Activated T-cell treated with anti-CD3 and anti-CD28 coated beads, Interleukin-2, amount 50 U/mL, for 72 hours (primary cell): ENCODE measurements around the gene HMG20B. TPM values are rescaled to one million over a fixed set of nuclear protein-coding genes. Genes with fewer than 3 reads are reported as not detected.
"Not testable (repeated sequence)": the region's sequence is repeated elsewhere in the genome, so short reads cannot be mapped to it uniquely, and the experiment has no call there.

Experiments
- ATAC-seq, 2 donors: fragments of 150-1000 bp; cut with Tn5 transposase; replicated peaks in 1 of 2; 2 replicates each; pipeline ENCODE4 v1.10.0; 2021; ENCODE audit warnings: moderate library complexity in 2 of 2, mild to moderate bottlenecking in 1 of 2
- DNase-seq, 2 donors: peaks; one replicate each; pipeline ENCODE4 v3.0.0; 2021 to 2022; ENCODE audit warnings: mixed read lengths in 1 of 2
- H3K27ac Mint-ChIP-seq: one replicate; pipeline ENCODE4 v1.8.0; 2022; ENCODE audit warnings: mild to moderate bottlenecking, moderate library complexity, mixed read lengths
- H3K27me3 Mint-ChIP-seq: one replicate; pipeline ENCODE4 v1.8.0; 2022; ENCODE audit warnings: low read depth, mixed read lengths
- H3K36me3 Mint-ChIP-seq, 2 donors: one replicate each; pipeline ENCODE4 v1.8.0; 2022; ENCODE audit warnings: mixed read lengths in 2 of 2, mild to moderate bottlenecking in 1 of 2; ENCODE audit not compliant: insufficient read depth in 2 of 2
- H3K4me1 Mint-ChIP-seq: one replicate; pipeline ENCODE4 v1.8.0; 2022; ENCODE audit warnings: low read depth, mixed read lengths
- H3K4me3 Mint-ChIP-seq, 2 donors: one replicate each; pipeline ENCODE4 v1.8.0; 2022; ENCODE audit warnings: mild to moderate bottlenecking in 2 of 2, mixed read lengths in 2 of 2, moderate library complexity in 2 of 2
- H3K9me3 Mint-ChIP-seq, 2 donors: one replicate each; pipeline ENCODE4 v1.8.0; 2022; ENCODE audit warnings: mixed read lengths in 2 of 2
- total RNA-seq, 2 donors: library from RNA; stranded (reverse); gene quantifications; one replicate each; pipeline ENCODE4 v1.2.3, GENCODE V29; 2022

Gene HMG20B
- total RNA-seq, 2 donors from 2014 or later = 68.9 to 78.3 TPM

DNA sequence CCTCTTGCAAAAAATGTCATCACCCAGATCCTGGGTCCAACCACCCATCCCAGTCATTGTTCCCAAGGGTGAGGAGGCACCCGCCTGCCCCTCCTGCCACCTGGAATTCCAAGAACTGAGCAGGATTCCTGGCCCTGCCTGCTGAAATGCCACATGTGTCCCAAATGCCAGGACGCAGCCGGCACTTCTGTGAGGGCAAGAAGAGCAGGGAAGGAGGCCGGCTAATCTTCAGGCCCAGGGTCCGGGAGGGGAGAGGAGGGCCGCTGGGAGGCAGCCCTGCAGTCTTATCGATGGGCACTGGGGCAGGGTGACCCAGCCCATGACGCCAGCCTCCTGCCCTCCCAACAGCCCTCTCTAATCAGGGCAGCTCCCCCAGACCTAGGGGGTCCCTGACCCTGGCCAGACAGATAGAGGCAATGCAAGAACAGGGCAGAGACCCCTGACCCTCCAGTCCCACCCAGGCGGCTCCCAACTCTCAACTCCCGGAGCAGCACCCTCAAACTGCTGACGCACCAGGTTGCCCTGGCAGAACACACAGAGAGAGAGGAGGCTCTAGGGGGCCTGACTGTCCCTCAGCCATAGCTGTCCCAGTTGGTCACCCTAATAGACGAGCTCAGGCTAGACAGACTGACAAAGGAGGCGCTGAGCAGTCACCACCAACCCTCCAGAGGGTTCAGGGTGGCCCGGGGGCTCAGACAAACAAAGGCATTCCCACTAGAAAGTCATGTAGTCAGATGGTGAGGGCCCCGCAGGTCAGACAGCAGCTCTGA, 16.9 kb upstream of the HMG20B start:
- Mint-ChIP-seq H3K27ac (peak overlapping the region; percentile 93), H3K9me3 (no peaks in the 10 kb centered on the region), H3K4me1 (peaks cover 55% of the 10 kb centered on the region), H3K36me3 (peaks cover 0 to 2% of the 10 kb centered on the region in 2 donors), H3K27me3 (no peaks in the 10 kb centered on the region), H3K4me3 (peak overlapping the region; percentile 85 to 96)
- ATAC-seq (no peak), DNase-seq (no peak)

DNA sequence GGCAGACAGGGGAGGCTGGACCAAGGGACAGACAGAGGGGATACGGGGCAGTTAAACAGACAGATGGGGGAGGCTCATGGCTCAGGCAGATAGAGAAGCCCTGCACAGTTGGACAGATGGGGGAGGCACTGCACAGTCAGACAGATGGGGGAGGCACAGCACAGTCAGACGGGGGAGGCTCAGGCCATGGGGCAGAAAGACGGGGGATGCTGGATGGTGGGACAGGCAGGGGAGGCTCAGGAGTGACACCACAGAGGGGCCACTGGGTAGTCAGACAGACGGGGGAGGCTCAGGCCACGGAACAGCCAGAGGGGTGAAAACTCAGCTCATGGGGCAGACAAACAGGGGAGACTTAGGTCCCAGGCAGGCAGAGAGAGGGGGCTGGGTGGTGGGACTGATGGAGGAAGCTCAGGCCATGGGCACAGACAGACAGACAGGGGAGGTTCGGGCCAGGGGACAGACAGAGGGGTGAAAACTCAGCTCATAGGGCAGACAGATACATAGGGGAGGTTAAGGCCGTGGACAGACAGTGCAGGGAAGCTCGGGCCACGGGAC, 16.2 kb upstream of the HMG20B start:
- ATAC-seq = no peak
- H3K27ac Mint-ChIP-seq = peak overlapping the region; percentile 56
- H3K36me3 Mint-ChIP-seq = peaks cover 0 to 2% of the 10 kb centered on the region in 2 donors
- H3K4me1 Mint-ChIP-seq = peaks cover 55% of the 10 kb centered on the region
- no peaks in the 10 kb centered on the region for H3K27me3 Mint-ChIP-seq
- peak overlapping the region; percentile 85 to 96 for H3K4me3 Mint-ChIP-seq
- H3K9me3 Mint-ChIP-seq = no peaks in the 10 kb centered on the region
- no peak for DNase-seq

DNA sequence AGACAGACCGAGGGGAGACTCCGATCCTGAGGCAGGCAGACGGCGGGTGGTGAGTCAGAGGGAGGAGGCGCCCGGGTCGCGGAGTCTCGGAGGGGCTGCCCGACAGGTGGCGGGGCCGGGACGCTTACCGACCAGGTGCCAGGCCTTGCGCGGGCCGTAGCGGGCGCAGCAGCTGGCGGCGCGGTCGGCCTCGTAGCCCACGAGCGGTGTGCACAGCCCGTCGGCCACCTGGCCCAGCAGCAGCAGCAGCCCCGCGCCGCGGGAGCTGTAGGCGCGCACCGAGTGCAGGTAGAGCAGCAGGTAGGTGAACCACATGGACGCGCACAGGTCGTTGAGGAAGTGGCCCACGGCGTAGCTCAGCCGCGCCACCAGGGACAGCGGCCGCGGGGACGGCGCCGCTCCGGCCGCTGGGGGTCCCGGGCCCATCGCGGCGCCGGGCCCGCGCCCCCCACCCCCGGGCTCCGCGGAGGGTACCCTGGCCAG, 15.7 kb upstream of the HMG20B start:
- Mint-ChIP-seq H3K9me3 (no peaks in the 10 kb centered on the region), H3K4me1 (peaks cover 55% of the 10 kb centered on the region), H3K27ac (peak overlapping the region; percentile 56), H3K27me3 (no peaks in the 10 kb centered on the region), H3K36me3 (peaks cover 0 to 2% of the 10 kb centered on the region in 2 donors), H3K4me3 (peak overlapping the region; percentile 85 to 96)
- DNase-seq (peak; percentile 74 to 80), ATAC-seq (peak; percentile 46 to 54)

DNA sequence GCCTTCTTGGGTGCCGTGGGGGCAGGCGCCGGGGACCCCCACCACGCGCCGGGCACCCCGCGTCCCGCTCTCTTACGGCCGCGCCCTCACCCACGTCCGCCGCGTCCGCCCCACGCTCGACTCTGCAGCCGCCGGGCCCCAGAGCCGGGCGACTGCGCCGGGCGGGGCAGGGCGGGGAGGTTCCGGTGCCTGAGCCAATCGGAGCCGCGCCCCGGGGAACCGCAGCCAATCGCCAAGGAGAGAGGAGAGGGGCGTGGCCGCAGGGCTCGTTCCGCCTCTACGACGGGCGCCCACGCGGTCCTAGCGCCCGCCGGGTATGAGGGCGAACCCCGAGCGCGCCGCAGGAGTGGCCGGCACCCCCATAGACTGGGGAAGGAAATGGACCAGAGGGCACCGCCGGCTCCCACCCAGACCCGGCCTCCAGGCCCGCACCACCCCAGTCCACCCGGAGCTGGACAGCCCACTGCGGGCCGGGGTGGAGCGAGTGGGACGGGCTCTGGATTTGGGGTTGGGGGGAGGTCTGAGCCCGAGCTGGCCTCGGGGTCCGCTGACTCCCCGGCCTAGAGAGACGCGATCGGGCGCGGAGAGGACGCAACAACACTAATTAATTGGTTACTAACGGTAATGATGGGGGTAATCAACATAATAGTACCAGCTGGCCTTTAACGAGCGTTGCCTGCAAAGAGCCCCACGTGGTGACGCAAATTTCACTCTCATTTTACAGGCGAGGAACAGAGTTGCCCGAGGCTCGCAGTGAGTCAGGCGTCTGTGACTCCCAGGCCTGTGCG, 15.1 kb upstream of the HMG20B start, which contains the start of gene MFSD12:
TSS of gene MFSD12 (minus strand) at position 126 of the 788 bp plus-strand sequence. CDS start 183 bp downstream, outside the sequence.
- no peaks in the 10 kb centered on the region for H3K27me3 Mint-ChIP-seq
- H3K36me3 Mint-ChIP-seq = peaks cover 0 to 2% of the 10 kb centered on the region in 2 donors
- ATAC-seq (peak; percentile 93 to 94), DNase-seq (peak; percentile 98)
- H3K9me3 Mint-ChIP-seq = no peaks in the 10 kb centered on the region
- H3K4me1 Mint-ChIP-seq = peaks cover 52% of the 10 kb centered on the region
- H3K27ac Mint-ChIP-seq = peak within 1 kb of the TSS; percentile 87
- peak within 1 kb of the TSS; percentile 85 to 96 for H3K4me3 Mint-ChIP-seq

DNA sequence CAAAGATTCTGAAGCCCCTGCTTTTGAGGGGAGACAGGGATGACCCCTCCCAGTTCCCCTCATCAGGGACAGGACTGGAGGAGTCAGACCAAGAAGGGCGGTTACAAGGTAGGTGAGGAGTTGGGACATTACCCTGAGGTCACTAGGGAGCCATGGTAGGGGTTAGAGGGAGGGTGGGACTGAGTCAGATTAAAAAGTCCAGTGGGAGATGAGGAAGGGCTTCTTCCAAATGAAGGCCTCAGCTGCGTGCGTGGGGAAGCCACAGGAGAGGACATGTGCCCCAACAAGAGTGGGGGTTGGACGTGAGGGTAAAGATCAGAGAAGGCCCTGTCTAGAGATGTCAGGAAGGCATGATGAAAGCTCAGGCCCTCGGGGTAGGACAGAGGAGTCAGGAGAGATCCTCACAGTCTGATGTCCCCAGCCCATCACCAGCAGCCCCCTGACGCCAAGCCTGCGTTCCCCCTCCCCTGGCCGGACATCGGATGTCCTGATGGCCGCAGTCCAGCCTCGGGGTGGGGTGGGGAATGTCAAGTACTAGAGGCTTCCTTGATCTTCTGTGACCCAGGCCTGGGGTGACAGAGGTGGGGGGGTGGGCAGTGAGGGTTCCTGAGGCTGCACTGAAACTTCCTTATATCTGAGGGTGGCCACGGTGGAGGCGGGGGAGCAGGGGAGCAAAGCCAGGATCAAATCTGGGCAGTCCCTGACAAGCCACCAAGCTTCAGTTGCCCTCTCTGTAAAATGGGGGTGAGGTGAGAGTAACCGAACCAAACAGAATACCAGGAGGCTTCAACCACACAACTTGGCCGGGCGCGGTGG, 8.8 kb upstream of the HMG20B start:
- ATAC-seq (no peak), DNase-seq (no peak)
- Mint-ChIP-seq H3K27ac (no peak overlapping the region), H3K4me3 (no peak overlapping the region), H3K36me3 (no peaks in the 10 kb centered on the region), H3K27me3 (no peaks in the 10 kb centered on the region), H3K9me3 (no peaks in the 10 kb centered on the region), H3K4me1 (peaks cover 4% of the 10 kb centered on the region)

DNA sequence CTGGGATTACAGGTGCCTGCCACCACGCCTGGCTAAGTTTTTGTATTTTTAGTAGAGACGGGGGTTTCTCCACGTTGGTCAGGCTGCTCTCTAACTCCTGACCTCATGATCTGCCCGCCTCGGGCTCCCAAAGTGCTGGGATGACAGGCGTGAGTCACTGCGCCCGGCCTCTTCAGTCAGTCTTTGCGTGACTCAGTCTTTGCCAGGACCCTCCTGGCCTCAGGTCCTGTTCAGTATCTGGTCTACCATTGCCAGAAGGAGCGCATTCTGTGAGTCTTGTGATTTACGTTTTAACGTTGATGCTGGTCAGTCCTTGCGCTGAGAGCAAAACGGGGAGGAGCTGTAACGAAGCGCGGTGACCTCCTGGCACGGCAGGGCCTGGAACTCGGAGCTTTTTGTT, 7.6 kb upstream of the HMG20B start:
- H3K36me3 Mint-ChIP-seq = no peaks in the 10 kb centered on the region
- no peak for ATAC-seq
- no peak overlapping the region for H3K4me3 Mint-ChIP-seq
- DNase-seq = no peak
- no peak overlapping the region for H3K27ac Mint-ChIP-seq
- H3K4me1 Mint-ChIP-seq = no peaks in the 10 kb centered on the region
- H3K9me3 Mint-ChIP-seq = no peaks in the 10 kb centered on the region
- H3K27me3 Mint-ChIP-seq = no peaks in the 10 kb centered on the region

DNA sequence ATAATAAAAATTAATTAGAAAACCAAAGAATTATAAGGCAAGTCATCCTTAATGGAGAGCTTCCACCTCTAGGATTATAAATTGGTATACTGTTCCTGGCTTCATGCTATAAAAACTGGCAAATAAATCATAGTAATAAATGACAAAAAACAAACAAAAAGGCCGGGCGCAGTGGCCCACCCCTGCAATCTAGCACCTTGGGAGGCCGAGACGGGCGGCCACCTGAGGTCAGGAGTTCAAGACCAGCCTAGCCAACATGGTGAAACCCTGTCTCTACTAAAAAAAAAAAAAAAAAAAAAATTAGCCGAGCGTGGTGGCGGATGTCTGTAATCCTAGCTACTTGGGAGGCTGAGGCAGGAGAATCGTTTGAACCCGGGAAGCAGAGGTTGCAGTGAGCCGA, 2.7 kb upstream of the HMG20B start:
- peaks cover 21% of the 10 kb centered on the region for H3K4me1 Mint-ChIP-seq
- H3K4me3 Mint-ChIP-seq, ATAC-seq, H3K36me3 Mint-ChIP-seq, H3K27me3 Mint-ChIP-seq, DNase-seq, H3K27ac Mint-ChIP-seq, H3K9me3 Mint-ChIP-seq: not testable (repeated sequence)

DNA sequence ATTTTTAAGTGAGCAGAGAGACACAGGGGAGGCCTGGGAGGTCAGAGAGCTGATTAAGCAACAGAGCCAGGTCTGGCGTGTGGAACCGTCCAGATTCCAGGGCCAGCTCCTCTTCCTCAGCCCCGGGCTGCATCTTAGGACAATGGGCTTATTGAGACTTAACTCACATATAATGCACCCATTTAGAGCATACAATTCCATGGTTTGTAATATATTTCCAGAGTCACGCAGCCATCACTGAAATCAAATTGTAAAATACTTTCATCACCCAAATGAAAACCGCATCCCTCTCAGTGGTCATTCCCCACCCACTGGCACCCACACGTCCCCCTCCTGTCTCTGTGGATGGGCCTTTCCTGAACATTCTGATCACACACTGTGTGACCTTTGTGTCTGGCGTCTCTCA, 2.1 kb upstream of the HMG20B start:
- Mint-ChIP-seq H3K27me3 (no peaks in the 10 kb centered on the region), H3K27ac (no peak overlapping the region), H3K4me1 (peaks cover 21% of the 10 kb centered on the region), H3K4me3 (no peak overlapping the region), H3K36me3 (peaks cover 2 to 4% of the 10 kb centered on the region in 2 donors), H3K9me3 (no peaks in the 10 kb centered on the region)
- no peak for DNase-seq
- no peak for ATAC-seq

DNA sequence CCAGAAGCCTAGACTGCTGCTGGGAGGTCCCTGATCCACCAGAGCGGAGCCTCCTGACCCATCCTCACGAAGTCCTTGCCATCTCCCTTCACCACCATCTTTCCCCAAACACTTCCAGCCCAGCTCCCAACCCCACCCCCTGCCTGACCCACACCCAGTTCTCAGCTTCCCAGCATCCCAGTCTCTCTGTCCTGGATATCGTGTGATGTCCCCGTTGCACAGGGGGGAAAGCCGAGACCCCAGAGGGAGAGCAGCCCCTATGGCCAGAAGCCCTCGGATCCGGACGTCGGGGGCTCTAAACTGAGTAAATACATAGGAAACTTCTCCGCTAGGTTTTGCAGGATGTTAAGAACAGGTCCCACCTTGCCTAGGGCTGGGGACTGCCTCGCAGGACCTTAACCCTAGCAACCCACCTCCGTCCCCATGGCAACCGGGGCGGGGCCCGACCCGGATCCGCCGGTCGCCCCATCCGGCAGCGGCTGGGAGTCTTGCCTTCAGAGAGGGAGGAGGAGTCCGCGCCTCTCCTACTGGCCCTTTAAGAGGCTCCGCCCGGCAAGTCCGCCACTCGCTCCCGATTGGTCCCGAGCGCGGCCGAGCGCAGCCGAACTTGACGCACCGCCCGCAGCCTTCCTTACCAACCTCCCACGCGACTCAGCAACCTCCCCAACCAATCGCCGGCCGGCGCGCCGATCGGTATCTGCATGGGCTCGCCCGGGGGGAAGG, 451 bp upstream of the HMG20B start:
- peak overlapping the region; percentile 84 to 88 for H3K4me3 Mint-ChIP-seq
- ATAC-seq (peak; percentile 93), DNase-seq (peak; percentile 99)
- H3K4me1 Mint-ChIP-seq = peaks cover 21% of the 10 kb centered on the region
- no peaks in the 10 kb centered on the region for H3K27me3 Mint-ChIP-seq
- no peak overlapping the region for H3K27ac Mint-ChIP-seq
- peaks cover 2 to 4% of the 10 kb centered on the region in 2 donors for H3K36me3 Mint-ChIP-seq
- no peaks in the 10 kb centered on the region for H3K9me3 Mint-ChIP-seq

DNA sequence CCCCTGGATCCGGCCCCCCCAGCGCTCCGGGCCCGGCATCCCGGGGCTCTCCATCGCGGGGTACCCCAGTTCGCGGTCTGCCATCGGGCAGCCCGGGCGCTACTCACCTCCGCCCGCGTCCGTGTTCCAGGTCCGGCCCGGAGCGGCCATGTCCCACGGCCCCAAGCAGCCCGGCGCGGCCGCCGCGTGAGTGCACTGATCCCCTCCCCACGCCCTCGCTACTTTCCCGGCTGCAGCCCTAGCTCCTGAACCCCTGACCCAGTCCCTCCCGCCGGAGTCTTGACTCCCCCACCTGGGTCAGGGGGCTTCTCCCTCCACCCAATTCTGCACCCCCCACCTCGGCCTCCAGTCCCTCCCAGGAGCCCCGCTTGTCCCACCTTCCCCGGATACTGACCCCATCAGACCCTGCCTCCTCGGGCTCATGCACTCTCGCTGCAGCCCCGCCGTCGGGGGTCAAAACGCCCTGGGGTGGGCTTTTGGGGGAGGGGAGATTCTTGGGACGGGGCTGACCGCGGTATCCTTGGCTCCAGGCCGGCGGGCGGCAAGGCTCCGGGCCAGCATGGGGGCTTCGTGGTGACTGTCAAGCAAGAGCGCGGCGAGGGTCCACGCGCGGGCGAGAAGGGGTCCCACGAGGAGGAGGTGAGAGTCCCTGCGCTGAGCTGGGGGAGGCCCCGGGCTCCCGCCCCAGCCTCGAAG, 566 bp downstream of the HMG20B start:
- H3K4me3 Mint-ChIP-seq = peak overlapping the region; percentile 78 to 84
- peaks cover 21% of the 10 kb centered on the region for H3K4me1 Mint-ChIP-seq
- no peaks in the 10 kb centered on the region for H3K9me3 Mint-ChIP-seq
- no peaks in the 10 kb centered on the region for H3K27me3 Mint-ChIP-seq
- peaks cover 2 to 4% of the 10 kb centered on the region in 2 donors for H3K36me3 Mint-ChIP-seq
- H3K27ac Mint-ChIP-seq = peak overlapping the region; percentile 42
- ATAC-seq = peak; percentile 15 to 26
- DNase-seq = peak; percentile 46 to 51

DNA sequence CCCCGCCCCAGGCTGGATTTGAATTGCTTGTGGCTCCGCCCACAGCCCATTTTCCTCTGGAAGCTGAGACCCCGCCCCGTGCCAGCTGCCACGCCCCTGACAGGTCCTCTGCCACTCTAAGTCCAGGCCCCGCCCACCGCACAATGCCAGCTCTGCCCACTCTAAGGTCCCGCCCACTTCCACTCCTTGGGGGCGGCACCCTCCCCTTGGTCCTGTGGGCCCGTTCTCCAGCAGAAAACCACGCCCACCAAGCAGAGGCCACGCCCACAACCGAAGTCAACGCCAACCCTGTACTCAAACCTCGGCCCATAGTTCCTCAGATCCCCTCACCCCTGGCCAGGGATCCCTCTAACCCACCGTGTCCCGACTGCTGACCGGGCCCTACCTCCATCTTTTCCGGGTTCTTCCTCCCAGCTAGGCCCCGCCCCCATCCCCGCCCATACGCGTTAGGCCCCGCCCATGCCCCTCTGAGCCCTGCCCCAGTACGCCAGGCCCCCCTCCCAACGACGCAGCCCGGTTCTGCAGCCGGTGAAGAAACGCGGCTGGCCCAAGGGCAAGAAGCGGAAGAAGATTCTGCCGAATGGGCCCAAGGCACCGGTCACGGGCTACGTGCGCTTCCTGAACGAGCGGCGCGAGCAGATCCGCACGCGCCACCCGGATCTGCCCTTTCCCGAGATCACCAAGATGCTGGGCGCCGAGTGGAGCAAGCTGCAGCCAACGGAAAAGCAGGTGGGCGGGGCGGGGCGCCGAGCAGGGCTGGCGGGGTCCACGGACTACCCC, 1.3 kb downstream of the HMG20B start:
- Mint-ChIP-seq H3K4me1 (peaks cover 21% of the 10 kb centered on the region), H3K27me3 (no peaks in the 10 kb centered on the region), H3K36me3 (peaks cover 2 to 4% of the 10 kb centered on the region in 2 donors), H3K9me3 (no peaks in the 10 kb centered on the region), H3K4me3 (peak overlapping the region; percentile 78 to 84), H3K27ac (no peak overlapping the region)
- peak; percentile 95 to 96 for DNase-seq
- ATAC-seq = peak; percentile 47 to 49
